Ascending aorta (tissue), 2 donors: ENCODE measurements around the gene MYMX. TPM values are rescaled to one million over a fixed set of nuclear protein-coding genes. Genes with fewer than 3 reads are reported as not detected.

Experiments used
- DNase-seq, 2 donors: peaks; one replicate each; pipeline ENCODE4 v3.0.0-alpha.2; 2019; ENCODE audit warnings: low spot score in 2 of 2
- H3K27ac ChIP-seq, 2 donors: fragments of 200-600 bp; sonication (generic); one replicate each; pipeline ENCODE4 v1.5.1; 2016 to 2017; ENCODE audit warnings: mild to moderate bottlenecking in 1 of 2
- H3K27me3 ChIP-seq: fragments of 200-600 bp; sonication (generic); one replicate; pipeline ENCODE4 v1.5.1; 2017
- H3K36me3 ChIP-seq, 2 donors: fragments of 200-600 bp; sonication (generic); one replicate each; pipeline ENCODE4 v1.5.1; 2016
- H3K4me1 ChIP-seq, 2 donors: fragments of 200-600 bp; sonication (generic); one replicate each; pipeline ENCODE4 v1.5.1; 2016 to 2017; ENCODE audit warnings: mild to moderate bottlenecking in 1 of 2
- H3K4me3 ChIP-seq, 2 donors: fragments of 200-600 bp; sonication (generic); one replicate each; pipeline ENCODE4 v1.5.1; 2016 to 2017; ENCODE audit warnings: mild to moderate bottlenecking in 1 of 2
- H3K9me3 ChIP-seq, 2 donors: fragments of 200-600 bp; sonication (generic); one replicate each; pipeline ENCODE4 v1.5.1; 2016
- intact Hi-C: fragments of 100-400 bp; cut with DNase I; formaldehyde crosslinking; loops from one replicate; pipeline ENCODE4 v1.15.1; 2023
- total RNA-seq: library from RNA; depleted of rRNA; stranded (reverse); fragments of >200 nt; gene quantifications from one replicate; pipeline ENCODE4 v1.1.0, GENCODE V29; 2016
- TF ChIP-seq, protein P1 (sequence below), 3 experiments: fragments of 200-600 bp in 2 of 3; fragments of 450-650 bp in 1 of 3; sonication (generic) in 2 of 3; IDR thresholded peaks; one replicate each; pipeline ENCODE4 v1.5.1; 2016 to 2019; ENCODE audit warnings: antibody characterized with exemption in 3 of 3, mild to moderate bottlenecking in 1 of 3, moderate library complexity in 1 of 3

Gene MYMX
- total RNA-seq, 1 donor from 2014 or later, result 13.9 TPM

DNA sequence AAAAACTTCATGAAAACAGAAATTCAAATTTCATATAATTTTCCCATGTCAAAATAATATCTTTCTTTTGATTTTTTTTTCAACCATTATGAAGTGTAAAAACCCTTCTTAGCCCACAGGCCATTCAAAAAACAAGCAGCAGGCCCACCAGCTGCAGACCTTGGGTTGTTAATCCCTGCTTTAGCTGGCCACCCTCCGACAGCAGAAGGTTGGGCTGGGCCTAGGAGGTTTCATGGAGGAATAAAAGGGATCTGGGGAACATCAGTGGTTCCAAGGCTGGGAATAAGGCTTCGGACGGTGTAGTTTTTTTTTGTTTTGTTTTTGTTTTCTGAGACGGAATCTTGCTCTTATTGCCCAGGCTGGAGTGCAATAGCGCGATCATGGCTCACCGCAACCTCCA lies 26.6 kb downstream of the MYMX start:
- DNase-seq, result no peak

GRCh38 chr6:44245391-44245911 lies 28.7 kb downstream of the MYMX start:
- peak overlapping the region; percentile 99 to 100 for H3K27ac ChIP-seq
- H3K36me3 ChIP-seq, result peaks cover 18 to 19% of the 10 kb centered on the region in 2 donors
- H3K4me1 ChIP-seq, result peaks cover 0 to 22% of the 10 kb centered on the region in 2 donors
- TF ChIP-seq, protein P1, sequence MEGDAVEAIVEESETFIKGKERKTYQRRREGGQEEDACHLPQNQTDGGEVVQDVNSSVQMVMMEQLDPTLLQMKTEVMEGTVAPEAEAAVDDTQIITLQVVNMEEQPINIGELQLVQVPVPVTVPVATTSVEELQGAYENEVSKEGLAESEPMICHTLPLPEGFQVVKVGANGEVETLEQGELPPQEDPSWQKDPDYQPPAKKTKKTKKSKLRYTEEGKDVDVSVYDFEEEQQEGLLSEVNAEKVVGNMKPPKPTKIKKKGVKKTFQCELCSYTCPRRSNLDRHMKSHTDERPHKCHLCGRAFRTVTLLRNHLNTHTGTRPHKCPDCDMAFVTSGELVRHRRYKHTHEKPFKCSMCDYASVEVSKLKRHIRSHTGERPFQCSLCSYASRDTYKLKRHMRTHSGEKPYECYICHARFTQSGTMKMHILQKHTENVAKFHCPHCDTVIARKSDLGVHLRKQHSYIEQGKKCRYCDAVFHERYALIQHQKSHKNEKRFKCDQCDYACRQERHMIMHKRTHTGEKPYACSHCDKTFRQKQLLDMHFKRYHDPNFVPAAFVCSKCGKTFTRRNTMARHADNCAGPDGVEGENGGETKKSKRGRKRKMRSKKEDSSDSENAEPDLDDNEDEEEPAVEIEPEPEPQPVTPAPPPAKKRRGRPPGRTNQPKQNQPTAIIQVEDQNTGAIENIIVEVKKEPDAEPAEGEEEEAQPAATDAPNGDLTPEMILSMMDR (IDR thresholded peaks at IDR 0.05), result no peak
- no peaks in the 10 kb centered on the region for H3K9me3 ChIP-seq
- H3K27me3 ChIP-seq, result no peaks in the 10 kb centered on the region
- intact Hi-C loops, result loop anchor here (5.0 kb wide), 2 partner anchors 473 to 1073 kb away; partner anchors contain the start of genes SRF and VEGFA
- DNase-seq, result no peak
- peak overlapping the region; percentile 92 to 99 for H3K4me3 ChIP-seq

More for the DNA sequence above, 26.6 kb downstream of the MYMX start:
- Histone ChIP-seq H3K27ac (no peak overlapping the region), H3K36me3 (no peaks in the 10 kb centered on the region), H3K9me3 (no peaks in the 10 kb centered on the region), H3K4me3 (no peak overlapping the region), H3K27me3 (no peaks in the 10 kb centered on the region), H3K4me1 (peaks cover 0 to 13% of the 10 kb centered on the region in 2 donors)
- TF ChIP-seq, protein P1 (IDR thresholded peaks at IDR 0.05), result no peak
- intact Hi-C loops, result no loop called here

DNA sequence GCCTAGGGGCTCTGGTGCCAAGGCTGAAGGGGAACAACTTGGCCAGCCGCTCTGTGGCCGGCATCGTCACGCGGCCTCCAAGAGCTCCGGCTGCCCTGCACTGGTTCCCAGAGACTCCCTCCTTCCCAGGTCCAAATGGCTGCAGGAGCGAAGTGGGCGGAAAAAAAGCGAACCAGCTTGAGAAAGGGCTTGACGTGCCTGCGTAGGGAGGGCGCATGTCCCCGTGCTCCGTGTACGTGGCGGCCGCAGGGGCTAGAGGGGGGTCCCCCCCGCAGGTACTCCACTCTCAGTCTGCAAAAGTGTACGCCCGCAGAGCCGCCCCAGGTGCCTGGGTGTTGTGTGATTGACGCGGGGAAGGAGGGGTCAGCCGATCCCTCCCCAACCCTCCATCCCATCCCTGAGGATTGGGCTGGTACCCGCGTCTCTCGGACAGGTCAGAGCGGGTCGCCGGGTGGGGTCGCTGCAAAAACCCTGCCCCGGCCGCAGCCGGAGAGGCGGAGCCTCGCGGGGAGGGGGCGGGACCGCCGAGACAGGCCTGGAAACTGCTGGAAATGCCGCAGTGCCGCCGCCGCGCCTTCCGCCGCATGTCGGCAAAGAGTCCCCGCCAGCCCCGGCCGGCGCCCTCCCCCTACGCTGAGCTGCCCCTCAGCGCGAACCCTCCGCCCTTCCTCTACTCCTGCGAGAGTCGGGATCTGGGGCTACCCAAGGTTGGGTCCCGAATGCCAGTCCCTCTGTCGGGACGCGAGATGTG lies 29.4 kb downstream of the MYMX start:
- Histone ChIP-seq H3K27me3 (no peaks in the 10 kb centered on the region), H3K27ac (peak overlapping the region; percentile 99 to 100), H3K4me3 (peak overlapping the region; percentile 92 to 99), H3K36me3 (peaks cover 24 to 25% of the 10 kb centered on the region in 2 donors), H3K9me3 (no peaks in the 10 kb centered on the region), H3K4me1 (peaks cover 0 to 23% of the 10 kb centered on the region in 2 donors)
- intact Hi-C loops, result loop anchor here (1.0 to 5.0 kb wide), 5 partner anchors 8 to 1074 kb away; partner anchors contain the start of genes MRPL14, SRF, TMEM63B and VEGFA
- TF ChIP-seq, protein P1 (IDR thresholded peaks at IDR 0.05), result peak in 1 of 3 experiments; percentile 41
- DNase-seq, result peak; percentile 70 to 94

GRCh38 chr6:44246663-44247337 lies 30.1 kb downstream of the MYMX start, which contains the start of gene HSP90AB1:
HSP90AB1 (plus strand) TSS chr6:44247101; CDS start chr6:44248630, 1,529 bp downstream.
- intact Hi-C loops, result loop anchor here (1.0 to 5.0 kb wide), 5 partner anchors 8 to 1074 kb away; partner anchors contain the start of genes MRPL14, SRF, TMEM63B and VEGFA
- H3K36me3 ChIP-seq, result peaks cover 31 to 32% of the 10 kb centered on the region in 2 donors
- TF ChIP-seq, protein P1 (IDR thresholded peaks at IDR 0.05), result peak in 1 of 3 experiments; percentile 9
- peak; percentile 96 to 99 for DNase-seq
- H3K4me3 ChIP-seq, result peak within 1 kb of the TSS; percentile 92 to 99
- H3K4me1 ChIP-seq, result peaks cover 0 to 30% of the 10 kb centered on the region in 2 donors
- H3K27ac ChIP-seq, result peak within 1 kb of the TSS; percentile 99 to 100
- no peaks in the 10 kb centered on the region for H3K27me3 ChIP-seq
- H3K9me3 ChIP-seq, result no peaks in the 10 kb centered on the region
